Activated naive CD4-positive, alpha-beta T cell treated with Interleukin-2 at 50 U/mL for 16 hours (primary cell): ENCODE results near the gene HOMER2.
"Not testable (repeated sequence)": the region's sequence is repeated elsewhere in the genome, so short reads cannot be mapped to it uniquely, and the experiment has no call there.

ENCODE experiments used
- DNase-seq: peaks from one replicate; pipeline ENCODE4 v3.0.0-alpha.2; 2020

Gene HOMER2

DNA sequence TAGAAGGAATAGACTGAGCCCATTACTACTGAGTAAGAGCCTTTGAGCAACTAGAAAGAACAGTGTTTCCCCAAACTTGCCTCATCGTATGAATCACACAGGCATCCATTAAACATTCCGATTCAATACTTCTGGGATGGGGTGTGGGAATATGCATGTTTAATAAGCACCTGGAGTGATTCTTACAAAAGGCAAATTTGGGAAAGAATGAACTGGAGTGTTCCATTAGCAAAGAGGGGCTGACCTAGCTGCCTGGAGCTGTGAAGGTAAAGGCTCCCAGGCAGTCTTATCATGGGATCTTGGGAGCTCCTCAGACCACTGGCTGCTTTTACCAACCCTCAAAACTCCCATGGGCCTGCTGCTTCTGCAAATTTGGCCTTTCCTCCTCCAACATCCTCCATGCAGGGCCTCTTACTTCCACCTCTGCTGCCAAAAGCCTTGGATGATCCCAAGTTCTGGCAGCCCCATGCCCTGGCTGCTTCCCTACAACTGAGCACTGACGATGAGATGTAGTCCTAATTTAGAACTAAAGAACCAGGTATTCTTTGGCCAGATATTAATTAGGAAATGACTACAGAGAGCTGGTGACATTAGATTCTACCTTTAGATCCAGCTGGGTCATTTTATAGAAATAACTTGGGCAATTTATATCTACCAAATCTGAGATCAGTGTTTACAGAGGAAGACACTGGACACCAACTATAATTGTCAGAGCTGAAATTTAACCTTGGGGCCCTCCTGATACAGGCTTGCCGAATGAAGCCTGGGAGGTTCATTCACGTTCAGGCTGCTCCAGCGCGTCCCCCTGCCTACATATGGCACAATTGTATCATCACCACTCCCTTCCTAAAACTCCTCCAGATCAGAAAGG, 11.2 kb upstream of the HOMER2 start:
- no peak for DNase-seq

DNA sequence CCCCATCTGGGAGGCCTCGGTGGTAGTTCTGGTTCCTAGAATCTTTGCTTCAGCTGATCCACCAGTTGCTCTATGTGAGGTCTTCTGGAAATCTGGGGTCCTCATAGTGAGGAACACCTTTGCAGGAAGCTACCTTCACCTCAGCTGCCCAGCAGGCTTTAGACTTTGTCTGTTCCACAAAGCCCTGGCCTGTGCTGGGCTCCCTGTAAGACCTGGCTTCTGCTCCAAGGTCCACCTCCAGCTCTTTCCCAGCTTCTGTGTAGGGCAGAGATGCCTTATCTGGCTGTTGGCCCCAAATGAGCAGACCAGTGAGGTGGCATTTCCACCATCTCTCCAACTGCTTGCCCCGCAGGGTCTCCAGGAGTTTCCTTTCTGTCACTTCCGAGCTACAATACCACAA, 8.2 kb upstream of the HOMER2 start:
- DNase-seq = no peak

DNA sequence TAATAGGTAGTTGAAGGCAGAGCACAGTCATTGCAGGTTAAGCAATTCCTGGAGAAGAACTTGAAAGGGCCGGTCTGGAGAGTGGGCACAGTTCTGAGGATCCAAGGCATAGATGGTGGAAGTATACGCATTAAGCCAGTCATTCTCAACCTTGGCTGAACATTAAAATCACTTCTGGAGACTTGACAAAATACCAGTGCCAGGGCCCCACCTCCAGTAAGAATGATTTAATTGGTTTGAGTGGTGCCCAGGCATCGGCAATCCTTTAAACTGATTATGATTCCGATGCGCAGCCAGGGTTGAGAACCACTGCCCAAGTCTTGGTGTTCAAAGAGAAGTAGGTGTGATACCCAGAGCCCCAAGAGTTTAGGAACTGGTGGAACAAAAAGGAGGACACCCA, 6.9 kb upstream of the HOMER2 start:
- DNase-seq = no peak

DNA sequence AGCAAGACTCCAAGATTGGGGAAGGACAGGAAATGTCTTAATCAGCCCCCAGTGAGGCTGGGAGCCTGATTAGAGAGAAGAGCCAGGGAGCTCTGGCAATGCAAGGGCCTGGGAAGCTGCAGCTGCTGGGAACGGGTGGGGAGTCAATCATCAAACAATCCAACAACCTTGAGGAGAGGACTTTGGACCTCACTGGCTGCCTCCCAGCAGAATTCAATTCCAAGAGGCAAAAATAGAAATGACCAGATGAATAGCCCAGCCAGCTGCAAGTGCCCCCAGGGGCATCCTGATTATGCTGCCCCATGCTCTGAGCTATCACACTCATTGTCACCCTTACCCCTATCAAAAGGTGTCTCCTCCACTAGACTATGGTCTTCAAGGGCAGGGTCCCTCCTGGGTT, 6.1 kb upstream of the HOMER2 start:
- no peak for DNase-seq

DNA sequence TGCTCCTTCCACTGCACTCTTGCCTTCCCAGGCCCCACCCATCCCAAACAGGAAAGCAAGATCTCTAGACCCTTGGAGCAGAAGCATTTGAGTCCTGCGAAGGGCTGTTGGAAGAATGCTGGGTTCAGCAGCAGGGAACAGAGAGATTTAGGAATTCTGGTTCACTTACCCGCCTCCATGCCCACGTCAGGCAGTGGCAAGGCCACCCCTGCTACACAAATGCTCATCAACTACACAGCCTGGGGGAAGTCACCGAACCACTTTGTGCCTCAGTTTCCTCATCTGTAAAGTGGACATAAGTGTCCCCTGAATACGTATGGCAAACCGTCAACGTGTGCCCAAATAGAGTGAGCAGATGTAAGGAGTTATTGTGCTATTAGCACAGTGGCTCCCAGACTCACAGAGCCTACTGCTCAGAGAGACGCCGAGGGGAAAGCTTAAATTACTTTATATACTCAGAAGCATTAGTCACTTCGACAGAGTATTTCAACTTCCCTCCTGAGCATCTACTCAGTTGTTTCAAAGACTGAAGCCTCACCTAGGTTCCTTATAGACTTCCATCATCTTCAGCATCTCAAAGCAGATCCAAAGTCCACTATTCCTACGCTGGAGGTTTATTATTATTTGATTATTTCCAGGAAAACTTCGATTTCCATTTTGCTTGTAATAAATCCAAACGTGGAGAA, 905 bp downstream of the HOMER2 start:
- DNase-seq = no peak

DNA sequence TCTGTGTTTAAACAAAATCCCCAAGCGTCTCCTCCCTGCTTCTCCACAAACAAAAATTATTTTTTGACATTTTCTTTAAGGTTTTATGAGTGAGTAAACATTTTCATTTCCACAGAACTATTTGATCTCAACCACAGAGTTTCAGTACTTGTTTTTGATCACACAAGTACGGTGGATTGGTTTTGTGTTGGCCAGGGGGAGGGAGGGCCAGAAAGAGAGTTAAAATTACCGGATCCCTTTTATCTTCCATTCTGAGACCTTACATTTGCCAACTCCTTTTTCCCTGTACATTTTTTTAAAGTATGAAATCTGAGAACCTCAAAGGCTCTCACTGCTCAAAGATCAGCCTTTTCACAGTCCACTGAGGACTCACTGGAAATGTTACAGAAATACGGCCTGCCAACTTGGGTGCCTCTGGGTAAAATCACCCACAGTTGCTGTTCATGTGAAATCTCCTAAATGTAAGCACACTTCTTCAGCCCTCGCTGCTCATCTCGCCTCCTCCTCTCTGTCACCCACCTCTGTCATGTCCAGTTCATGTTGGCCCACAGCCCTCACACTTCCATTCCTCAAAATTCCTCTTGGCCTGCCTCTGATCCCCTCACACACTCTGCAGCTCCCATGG, 1.7 kb downstream of the HOMER2 start:
- DNase-seq = no peak

DNA sequence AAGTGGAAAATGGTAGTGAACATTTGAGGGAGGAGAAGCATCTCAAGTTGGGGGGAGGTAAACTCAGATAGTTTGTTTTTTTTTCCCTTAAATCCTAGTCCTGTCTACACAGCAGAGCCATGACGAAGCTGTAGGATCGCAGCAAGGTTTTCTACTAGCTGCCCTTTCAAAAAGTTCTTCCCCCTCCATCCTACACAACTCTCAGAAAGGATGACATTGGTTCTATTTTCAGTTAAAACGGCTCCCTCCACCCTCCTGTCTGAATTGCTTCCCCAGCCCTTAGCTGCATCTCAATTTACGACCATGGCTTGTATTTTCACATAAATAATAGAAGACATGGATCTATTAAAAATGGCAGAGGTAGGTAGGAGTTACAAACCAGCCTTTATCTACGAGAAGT, 2.2 kb downstream of the HOMER2 start:
- DNase-seq = no peak

DNA sequence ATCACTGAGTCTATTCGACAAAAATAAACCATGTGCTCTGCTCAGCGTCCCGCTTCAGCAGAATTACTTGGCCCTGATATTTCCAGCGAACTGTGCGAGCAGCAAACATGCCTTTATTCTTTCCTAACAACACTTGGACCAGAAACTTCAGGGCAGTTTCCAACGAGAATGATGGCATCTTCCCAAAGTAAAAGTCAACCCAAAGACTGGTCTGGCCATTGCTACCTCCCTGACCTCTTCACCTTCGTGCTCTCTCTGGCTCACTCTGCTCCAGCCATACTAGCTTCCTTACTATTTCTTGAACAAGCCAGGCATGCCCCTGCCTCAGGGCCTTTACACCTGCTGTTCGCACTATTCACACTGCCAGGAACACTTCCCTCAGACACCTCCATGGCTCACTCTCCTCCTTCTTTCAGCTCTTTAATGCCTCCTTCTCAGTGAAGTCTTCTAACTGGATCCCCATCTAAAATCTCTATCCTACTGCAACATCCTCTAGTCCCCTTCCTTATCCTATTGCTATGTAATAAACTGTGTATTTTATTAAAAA, 6.3 kb downstream of the HOMER2 start:
- DNase-seq = no peak

DNA sequence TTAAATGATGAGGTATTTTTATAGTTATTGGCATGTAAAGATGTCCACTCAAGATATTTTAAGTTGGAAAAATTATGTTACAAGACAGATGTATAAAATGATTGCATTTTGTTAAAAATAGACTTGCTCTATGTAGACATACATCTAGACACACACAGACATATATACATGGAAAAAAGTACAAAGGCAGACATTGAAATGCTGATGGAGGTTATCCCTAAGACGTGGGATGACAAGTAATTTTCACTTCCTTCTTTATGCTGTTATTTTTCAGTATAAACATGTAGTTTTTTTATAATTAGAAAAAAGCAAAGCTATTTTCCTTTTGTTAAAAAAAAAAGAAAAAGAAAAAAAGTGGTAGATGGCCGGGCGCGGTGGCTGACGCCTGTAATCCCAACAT, 7.2 kb downstream of the HOMER2 start:
- no peak for DNase-seq

DNA sequence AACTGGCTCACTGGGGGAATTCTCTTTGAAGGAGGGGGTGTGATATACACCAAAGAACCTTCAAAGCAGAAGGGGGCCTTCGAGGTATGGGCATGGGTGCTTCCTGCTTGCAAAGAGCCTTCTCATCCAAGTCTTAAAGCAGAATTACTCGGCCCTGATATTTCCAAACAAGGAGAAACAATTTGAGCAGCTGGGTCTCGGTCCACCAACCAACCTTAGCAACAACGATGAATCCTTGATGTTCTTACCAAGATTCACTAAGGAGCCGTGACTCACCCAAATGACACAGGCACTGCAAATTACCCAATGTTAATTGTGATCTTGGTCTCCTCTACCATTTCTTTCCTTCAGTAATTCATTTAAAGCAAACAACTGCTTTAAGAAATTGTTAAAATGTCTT, 7.7 kb downstream of the HOMER2 start:
- no peak for DNase-seq

DNA sequence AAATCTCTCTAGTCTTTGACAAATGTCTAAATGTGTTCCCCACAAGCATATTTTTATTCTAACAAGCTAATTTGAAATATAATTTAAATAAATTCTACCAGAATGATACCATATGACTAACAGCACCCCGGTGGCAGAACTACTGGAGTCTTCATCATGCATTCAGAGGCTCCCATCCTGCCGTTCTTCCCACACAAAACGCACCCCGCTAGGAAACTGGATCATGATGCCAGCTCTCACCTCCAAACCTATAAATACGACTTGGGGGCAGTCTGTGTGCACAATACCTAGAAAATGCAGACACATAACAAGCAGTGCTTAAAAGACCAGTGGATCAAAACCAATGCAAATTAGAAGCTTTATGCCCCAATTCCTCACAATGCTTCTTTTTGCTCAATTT, 8.5 kb downstream of the HOMER2 start:
- no peak for DNase-seq

DNA sequence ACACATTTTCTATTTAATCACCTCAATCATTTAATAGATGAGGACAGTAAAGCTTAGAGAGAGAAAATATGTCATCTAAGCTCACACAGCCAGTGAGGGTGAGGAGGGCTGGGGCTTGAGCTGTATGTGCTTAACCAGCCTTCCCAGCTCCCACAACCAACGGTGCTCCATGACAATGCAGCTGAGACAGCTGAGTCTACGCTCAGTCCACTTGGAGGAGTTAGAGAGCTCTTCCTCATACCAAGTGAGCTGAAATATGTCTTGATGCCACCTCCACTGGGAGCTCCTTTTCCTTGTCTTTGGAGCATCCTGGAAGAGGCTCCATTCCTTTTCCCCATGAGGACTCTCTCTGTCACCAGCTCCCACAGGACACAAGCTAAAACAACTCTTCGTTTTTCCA, 9.3 kb downstream of the HOMER2 start:
- DNase-seq = no peak

DNA sequence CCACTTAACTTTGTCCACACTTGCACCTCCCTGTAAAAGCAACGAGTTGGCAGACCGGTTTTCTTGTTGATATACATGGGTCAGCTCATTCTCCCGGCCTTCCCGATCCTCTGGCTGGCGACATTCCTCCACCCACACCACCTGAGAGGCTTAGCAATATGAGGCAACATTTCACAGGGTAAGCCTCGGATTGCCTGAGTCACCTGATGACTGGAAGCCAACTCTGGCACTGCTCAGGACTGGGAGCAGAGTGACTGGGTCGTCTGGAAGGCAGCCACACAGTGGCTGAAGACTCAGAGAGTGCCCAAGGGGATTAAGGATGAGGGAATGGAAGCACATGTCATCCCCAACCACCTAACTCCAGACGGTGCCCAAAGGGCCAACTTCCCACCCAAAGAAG, 9.8 kb downstream of the HOMER2 start:
- DNase-seq = no peak

DNA sequence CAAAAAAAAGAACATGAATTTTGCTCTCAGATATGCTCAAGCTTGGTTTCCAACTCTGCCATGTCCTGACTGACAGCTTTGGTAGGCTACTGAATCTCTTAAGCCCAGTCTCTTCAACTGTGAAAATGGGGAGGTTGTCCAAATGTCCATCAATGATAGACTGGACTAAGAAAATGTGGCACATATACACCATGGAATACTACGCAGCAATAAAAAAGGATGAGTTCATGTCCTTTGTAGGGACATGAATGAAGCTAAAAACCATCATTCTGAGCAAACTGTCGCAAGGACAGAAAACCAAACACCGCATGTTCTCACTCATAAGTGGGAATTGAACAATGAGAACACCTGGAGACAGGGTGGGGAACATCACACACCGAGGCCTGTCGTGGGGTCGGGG, 12.8 kb downstream of the HOMER2 start:
- not testable (repeated sequence) for DNase-seq

DNA sequence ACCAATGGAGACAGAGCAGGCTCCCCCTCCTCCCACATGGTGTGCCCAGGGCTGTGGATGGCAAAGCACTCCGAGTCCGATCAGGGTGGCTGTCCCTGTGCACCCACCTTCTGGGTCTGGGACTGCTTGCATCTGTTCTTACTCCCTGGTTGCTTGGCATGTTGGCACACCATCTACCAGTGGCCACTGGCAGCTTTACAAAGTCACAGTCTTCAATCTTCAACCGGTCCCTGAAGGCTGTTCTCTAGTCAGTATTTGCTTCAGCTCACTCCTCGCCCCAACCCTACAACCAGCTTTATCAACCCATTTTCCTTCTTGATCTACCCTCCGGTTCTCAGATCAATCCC, 14.8 kb downstream of the HOMER2 start:
- no peak for DNase-seq

DNA sequence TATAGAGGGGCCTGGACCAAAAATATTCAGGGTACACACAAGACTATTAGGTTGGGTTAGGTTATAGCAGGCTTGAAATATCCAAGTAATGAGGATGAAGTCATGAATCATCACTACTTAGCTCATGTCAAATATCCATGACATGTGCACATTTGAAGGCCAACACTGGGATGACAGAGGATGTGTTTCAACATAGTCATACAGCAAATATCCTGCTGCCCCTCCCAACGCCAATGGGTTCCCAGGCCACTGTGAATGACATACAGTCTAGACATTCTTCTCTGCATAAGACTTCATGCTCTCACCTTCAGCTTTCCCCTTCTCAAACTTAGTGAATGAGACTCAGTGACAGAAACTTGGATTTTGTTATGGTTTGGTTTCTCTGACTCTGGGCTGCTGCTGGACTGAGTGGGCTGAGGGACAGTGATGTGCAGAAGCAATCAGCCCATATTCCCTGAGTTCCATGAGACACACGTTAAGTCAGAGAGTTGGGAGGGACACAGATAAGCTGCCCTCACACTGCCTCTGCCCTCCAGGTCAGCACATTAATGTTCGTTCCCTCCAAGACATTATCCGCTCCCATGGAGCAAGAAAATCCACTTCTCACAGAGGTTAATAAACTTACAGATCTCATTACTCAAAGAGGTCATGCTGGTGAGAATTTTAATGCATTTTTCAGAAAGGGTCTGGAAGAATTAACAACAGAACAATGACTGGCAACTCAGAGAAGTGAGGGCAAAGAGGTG, 15.4 kb downstream of the HOMER2 start:
- no peak for DNase-seq

DNA sequence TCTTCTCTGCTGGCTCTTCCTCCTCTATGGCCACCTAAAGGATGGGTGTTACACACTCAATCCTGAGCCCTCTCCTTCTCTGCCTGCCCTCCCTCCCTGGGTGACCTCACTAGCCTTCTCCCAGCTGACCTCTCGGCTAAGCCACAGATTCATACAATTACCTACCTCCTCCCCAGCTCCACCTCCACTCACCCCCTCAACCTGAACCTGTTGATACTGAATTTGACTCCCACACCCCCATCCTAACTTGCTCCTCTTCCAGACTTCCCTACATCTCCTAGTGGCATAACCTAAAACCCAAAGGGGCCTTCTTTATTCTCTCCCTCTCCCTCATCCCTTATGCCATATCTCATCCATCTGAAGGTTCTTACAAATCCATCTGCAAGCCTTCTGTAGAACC, 17.1 kb downstream of the HOMER2 start:
- no peak for DNase-seq

DNA sequence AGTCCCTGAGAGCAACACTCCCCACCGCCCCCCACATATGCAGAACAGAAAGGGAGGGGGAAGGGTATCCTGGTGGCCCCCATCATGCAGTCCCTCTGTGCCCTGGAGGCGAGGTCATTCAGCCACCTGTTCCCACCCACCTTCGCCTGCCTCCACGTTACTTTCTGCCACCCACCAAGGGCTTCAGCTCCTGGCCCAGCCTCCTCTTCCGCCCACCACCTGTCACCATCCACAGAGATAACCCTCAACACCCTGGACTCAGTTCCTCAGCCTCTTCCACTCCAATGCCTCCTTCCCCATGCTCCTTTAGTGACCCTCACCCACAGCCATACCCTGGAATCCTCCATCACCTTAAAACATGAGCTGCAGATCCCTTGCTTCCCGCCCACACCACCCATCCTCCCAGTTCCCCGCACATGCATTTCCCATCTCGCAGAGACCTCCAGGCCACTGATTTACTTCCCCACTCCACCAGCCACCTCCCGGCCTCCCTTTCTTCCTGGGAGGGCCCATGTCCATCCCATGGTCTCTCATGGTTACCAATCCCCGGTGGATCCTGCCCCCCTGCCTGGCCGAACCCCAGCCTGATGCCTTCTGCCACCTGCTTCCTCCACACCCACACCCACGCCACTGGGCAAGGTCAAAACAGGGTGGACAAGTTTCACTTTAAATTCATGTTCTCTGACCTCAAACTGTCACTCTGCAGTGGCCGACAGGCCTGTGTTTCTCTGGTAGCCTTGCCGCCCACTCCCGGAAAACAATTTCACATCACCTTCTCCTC, 18.2 kb downstream of the HOMER2 start:
- DNase-seq = no peak

DNA sequence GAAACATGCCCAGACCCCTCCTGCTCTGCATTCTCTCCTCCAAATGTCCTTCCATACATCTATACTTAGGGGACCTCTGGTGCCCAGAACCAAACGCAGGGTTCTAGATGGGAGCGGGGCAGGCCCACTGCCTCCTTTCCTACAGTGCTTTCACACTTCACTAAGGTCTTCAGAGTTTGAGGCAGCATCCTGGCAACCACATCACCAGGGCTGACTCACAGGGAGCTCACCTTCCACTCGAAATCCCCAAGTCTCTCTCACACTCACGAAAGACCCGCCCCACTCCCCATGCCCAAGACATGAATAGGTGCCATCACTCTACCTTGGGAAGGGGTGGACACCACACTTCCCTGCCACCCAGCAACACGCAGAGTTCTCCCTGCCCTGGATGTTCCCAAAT, 18.9 kb downstream of the HOMER2 start:
- DNase-seq = no peak

DNA sequence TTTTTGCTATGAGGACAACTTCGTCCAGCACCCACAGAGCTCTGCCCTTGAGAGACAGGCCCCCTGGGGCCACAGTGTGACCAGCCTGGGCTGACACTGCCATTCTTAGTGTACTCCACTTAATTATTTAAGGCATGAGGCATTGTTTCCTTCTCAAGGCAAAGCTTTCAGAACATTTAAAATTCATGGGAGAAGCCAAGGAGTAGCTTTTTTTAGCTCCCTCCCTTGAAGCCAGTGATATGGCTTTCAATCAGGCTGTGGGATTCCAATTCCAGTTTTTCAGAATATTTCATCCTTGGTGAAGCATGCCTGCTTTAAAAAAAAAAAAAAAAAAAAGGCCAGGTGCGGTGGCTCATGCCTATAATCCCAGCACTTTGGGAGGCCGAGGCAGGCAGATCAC, 21.3 kb downstream of the HOMER2 start:
- DNase-seq = no peak

DNA sequence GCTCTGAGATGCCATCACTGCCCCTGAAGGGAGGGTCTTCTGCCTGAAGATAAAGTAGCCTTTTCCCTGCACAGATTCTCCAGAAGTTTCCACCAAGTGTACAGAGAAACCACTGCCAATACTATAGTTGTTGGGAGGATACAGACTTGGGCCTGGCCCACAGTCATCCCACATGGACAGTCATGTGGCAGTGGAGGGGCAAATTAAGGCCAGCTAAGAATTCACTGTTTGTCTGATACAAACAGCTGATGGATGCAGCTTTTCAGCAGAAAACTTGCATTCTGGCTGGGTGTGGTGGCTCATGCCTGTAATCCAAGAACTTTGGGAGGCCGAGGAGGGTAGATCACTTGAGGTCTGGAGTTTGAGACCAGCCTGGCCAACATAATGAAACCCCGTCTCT, 22.1 kb downstream of the HOMER2 start:
- no peak for DNase-seq

DNA sequence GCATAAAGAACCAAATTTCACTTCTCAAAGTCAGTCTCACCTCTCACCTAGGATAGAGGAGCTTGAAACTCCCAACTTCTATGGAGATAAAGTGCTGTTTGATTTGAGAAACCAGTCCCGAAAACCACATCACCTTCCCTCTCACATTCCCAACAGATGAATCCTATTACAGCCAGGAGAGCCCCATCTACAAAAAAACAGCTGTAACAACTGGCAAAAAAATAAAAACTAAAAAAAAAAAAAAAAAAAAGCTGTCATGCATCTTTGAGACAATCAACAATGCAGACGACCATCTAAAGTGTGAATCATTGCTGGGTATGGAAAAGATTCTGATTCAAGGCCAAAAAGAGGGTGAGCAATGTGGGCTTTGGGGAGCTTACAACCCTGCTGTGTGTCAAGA, 23.8 kb downstream of the HOMER2 start:
- DNase-seq = no peak
